ENCODE results near the gene NSMCE3.
A peak's percentile ranks its signal among the peaks of the same experiment; 100 is the strongest.

Gene NSMCE3

DNA sequence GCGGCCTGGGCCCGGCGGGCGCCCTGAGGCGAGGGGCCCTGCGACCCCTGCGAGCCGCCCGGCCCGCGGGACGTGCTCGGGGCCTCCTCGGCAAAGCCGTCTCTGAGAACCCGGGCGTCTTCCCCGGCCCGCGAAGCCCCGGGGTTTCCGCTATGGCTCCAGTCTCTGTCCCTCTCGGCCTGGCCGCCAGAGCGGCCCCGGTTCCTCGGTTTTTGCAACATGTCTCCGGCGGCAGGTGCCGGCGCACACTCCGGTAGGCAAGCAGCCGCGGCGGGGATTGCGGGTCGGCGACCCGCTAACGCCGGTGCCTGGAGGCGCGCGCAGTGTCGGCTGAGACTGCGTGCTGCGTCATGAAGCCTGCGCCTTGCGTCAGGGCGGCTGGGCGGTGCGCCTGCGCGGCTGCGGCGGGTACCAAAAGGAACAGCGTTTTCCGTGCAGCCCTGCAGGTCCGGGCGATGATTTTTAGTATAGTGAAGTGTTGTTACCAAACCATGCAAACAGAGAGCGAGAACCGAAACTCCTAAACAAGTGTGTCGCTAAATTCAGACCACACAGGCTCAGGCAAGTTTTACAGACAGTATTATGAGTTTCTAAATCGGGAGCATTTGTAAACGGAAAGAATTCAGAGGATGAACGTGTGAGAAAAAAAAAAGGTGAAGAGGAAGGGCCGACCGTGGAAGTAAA is at the start of gene NSMCE3:
NSMCE3 (minus strand) TSS at position 338 of the 684 bp plus-strand sequence; CDS start at position 221, 117 bp downstream.
- H3K27ac ChIP-seq (ENCODE audit: low read length): peak within 1 kb of the TSS; percentile 87
- H3K36me3 ChIP-seq (ENCODE audit: control insufficient read depth in 1 of 2, insufficient read depth in 2 of 2, low read length in 2 of 2): no peaks in the 10 kb centered on the region
- peak within 1 kb of the TSS; percentile 87 to 91 for H3K4me3 ChIP-seq (ENCODE audit: low read depth in 1 of 2, low read length in 2 of 2)
- no peaks in the 10 kb centered on the region for H3K27me3 ChIP-seq (ENCODE audit: low read depth, low read length)
- H3K4me1 ChIP-seq (ENCODE audit: control insufficient read depth in 1 of 2, insufficient read depth in 2 of 2, low read length in 2 of 2): peaks cover 0 to 30% of the 10 kb centered on the region in 2 donors
- H3K9me3 ChIP-seq (ENCODE audit: control insufficient read depth in 1 of 2, low read length in 2 of 2): no peaks in the 10 kb centered on the region

DNA sequence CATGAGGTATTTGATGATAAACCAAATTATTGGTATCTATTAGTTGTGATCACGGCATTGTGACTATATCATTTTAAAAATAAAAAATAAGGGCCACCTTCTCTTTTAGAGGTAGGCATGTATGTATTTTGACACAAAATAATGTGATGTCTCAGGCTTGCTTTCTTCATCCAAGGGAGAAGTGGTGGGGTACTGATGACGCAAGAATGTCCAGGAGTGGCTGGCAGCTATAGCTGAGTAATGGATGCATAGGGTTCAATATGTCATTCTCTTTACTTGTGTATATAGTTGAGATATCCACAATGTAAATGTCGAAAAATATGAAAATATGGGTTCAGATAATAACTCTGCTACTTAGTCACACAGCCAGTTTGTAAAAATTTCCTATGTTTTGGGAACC is 46.8 kb upstream of the NSMCE3 start:
- H3K27ac ChIP-seq (ENCODE audit: low read length): no peak overlapping the region
- H3K36me3 ChIP-seq (ENCODE audit: control insufficient read depth in 1 of 2, insufficient read depth in 2 of 2, low read length in 2 of 2): no peaks in the 10 kb centered on the region
- H3K4me3 ChIP-seq (ENCODE audit: low read depth in 1 of 2, low read length in 2 of 2): no peak overlapping the region
- H3K9me3 ChIP-seq (ENCODE audit: control insufficient read depth in 1 of 2, low read length in 2 of 2): no peaks in the 10 kb centered on the region
- no peaks in the 10 kb centered on the region for H3K4me1 ChIP-seq (ENCODE audit: control insufficient read depth in 1 of 2, insufficient read depth in 2 of 2, low read length in 2 of 2)
- H3K27me3 ChIP-seq (ENCODE audit: low read depth, low read length): no peaks in the 10 kb centered on the region

DNA sequence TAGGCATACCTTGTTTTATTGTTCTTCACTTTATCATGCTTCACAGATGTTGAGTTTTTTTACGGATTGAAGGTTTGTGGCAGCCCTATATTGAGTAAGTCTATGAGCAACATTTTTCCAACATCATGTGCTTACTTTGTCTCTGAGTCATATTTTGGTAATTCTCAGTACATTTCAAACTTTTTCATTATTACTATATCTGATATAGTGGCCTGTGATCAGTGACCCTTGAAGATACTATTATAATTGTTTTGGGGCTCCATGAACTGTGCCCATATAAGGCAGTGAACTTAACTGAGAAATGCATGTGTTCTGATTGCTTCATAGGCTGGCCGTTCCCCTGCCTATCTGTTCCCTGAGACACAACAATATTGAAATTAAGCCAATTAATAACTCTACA is 42.8 kb upstream of the NSMCE3 start:
- H3K4me1 ChIP-seq (ENCODE audit: control insufficient read depth in 1 of 2, insufficient read depth in 2 of 2, low read length in 2 of 2): no peaks in the 10 kb centered on the region
- H3K27me3 ChIP-seq (ENCODE audit: low read depth, low read length): no peaks in the 10 kb centered on the region
- H3K36me3 ChIP-seq (ENCODE audit: control insufficient read depth in 1 of 2, insufficient read depth in 2 of 2, low read length in 2 of 2): no peaks in the 10 kb centered on the region
- no peak overlapping the region for H3K27ac ChIP-seq (ENCODE audit: low read length)
- no peaks in the 10 kb centered on the region for H3K9me3 ChIP-seq (ENCODE audit: control insufficient read depth in 1 of 2, low read length in 2 of 2)
- H3K4me3 ChIP-seq (ENCODE audit: low read depth in 1 of 2, low read length in 2 of 2): no peak overlapping the region

DNA sequence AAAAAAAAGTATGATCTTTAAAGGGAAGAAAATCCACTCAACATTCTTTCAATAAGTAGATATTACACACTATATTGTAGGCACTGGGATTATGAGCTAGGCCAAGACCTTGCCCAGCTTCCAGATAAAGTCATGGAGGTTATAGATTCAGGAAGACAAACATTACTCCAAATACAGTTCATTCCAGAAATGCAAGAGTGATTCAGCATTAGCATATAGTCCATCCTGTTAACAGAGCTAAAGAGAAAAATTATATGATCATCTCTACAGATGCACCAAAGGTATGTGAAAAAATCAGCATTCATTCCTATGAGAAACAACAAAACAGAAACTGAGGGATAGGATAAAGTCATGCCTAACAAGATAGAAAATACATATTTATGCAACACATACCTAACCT is 42.1 kb upstream of the NSMCE3 start:
- Histone ChIP-seq H3K36me3 (ENCODE audit: control insufficient read depth in 1 of 2, insufficient read depth in 2 of 2, low read length in 2 of 2) (no peaks in the 10 kb centered on the region), H3K4me1 (ENCODE audit: control insufficient read depth in 1 of 2, insufficient read depth in 2 of 2, low read length in 2 of 2) (no peaks in the 10 kb centered on the region), H3K27me3 (ENCODE audit: low read depth, low read length) (no peaks in the 10 kb centered on the region), H3K4me3 (ENCODE audit: low read depth in 1 of 2, low read length in 2 of 2) (no peak overlapping the region), H3K27ac (ENCODE audit: low read length) (no peak overlapping the region), H3K9me3 (ENCODE audit: control insufficient read depth in 1 of 2, low read length in 2 of 2) (no peaks in the 10 kb centered on the region)

DNA sequence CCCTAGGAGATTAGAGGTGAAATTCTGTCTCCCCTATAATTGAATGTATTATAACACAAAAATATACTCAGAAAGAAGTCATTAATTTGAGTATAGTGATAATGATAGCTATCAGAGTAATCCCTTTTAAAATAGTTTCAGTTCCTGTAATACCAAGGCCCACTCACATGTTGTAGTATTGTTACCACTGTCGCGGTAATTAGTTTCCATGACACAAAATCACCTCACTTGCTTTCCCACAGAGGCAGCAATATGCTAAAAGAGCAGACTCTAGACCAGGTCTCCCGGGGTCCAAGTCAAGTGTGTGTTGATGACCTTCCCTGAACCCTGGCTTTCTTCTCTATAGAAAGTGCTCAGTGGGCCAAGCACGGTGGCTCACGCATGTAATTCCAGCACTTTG is 39.5 kb upstream of the NSMCE3 start:
- H3K4me1 ChIP-seq (ENCODE audit: control insufficient read depth in 1 of 2, insufficient read depth in 2 of 2, low read length in 2 of 2): no peaks in the 10 kb centered on the region

DNA sequence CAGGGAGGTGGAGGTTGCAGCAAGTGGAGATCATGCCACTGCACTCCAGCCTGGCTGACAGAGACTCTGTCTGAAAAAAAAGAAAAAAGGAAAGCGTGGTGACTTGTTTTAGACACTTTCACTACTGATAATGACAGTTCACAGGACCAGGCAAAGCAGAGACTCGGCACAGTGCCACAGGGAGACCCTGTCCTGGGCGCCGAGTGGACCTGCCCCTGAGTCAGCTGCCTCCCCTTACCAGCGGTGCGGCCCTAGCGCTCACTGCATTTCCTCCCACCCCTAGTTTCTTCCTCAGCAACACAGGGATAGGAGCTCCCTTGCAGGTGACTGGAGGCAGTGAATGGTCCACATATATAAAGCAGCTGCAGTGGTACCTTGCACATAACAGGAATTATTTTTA is 38.7 kb upstream of the NSMCE3 start:
- H3K36me3 ChIP-seq (ENCODE audit: control insufficient read depth in 1 of 2, insufficient read depth in 2 of 2, low read length in 2 of 2): no peaks in the 10 kb centered on the region
- no peaks in the 10 kb centered on the region for H3K4me1 ChIP-seq (ENCODE audit: control insufficient read depth in 1 of 2, insufficient read depth in 2 of 2, low read length in 2 of 2)
- no peaks in the 10 kb centered on the region for H3K27me3 ChIP-seq (ENCODE audit: low read depth, low read length)
- no peak overlapping the region for H3K27ac ChIP-seq (ENCODE audit: low read length)
- H3K9me3 ChIP-seq (ENCODE audit: control insufficient read depth in 1 of 2, low read length in 2 of 2): no peaks in the 10 kb centered on the region
- no peak overlapping the region for H3K4me3 ChIP-seq (ENCODE audit: low read depth in 1 of 2, low read length in 2 of 2)

More for the DNA sequence above, 39.5 kb upstream of the NSMCE3 start:
- Histone ChIP-seq H3K27ac (ENCODE audit: low read length) (no peak overlapping the region), H3K27me3 (ENCODE audit: low read depth, low read length) (no peaks in the 10 kb centered on the region), H3K9me3 (ENCODE audit: control insufficient read depth in 1 of 2, low read length in 2 of 2) (no peaks in the 10 kb centered on the region), H3K36me3 (ENCODE audit: control insufficient read depth in 1 of 2, insufficient read depth in 2 of 2, low read length in 2 of 2) (no peaks in the 10 kb centered on the region), H3K4me3 (ENCODE audit: low read depth in 1 of 2, low read length in 2 of 2) (no peak overlapping the region)

DNA sequence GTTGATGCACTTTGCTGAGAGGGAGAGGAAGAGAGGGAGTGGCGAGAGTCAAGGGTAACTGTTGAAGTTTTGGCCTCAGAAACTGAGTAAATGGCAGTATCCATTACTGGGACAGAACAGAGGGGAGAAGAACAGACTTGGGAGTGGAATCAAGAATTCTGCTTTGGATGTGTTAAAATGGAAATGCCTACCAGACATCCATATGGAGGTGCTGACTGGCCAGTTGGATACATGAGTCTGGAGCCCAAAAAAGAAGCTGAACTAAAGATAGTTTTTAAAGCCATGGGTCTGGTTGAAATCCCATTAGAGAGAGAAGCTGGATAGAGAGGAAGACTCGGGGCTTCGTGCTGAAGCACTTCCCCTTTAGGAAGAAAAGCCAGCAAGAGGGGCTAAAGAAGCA is 35.9 kb upstream of the NSMCE3 start:
- Histone ChIP-seq H3K9me3 (ENCODE audit: control insufficient read depth in 1 of 2, low read length in 2 of 2) (no peaks in the 10 kb centered on the region), H3K4me1 (ENCODE audit: control insufficient read depth in 1 of 2, insufficient read depth in 2 of 2, low read length in 2 of 2) (no peaks in the 10 kb centered on the region), H3K36me3 (ENCODE audit: control insufficient read depth in 1 of 2, insufficient read depth in 2 of 2, low read length in 2 of 2) (no peaks in the 10 kb centered on the region), H3K27me3 (ENCODE audit: low read depth, low read length) (no peaks in the 10 kb centered on the region), H3K4me3 (ENCODE audit: low read depth in 1 of 2, low read length in 2 of 2) (no peak overlapping the region), H3K27ac (ENCODE audit: low read length) (no peak overlapping the region)

DNA sequence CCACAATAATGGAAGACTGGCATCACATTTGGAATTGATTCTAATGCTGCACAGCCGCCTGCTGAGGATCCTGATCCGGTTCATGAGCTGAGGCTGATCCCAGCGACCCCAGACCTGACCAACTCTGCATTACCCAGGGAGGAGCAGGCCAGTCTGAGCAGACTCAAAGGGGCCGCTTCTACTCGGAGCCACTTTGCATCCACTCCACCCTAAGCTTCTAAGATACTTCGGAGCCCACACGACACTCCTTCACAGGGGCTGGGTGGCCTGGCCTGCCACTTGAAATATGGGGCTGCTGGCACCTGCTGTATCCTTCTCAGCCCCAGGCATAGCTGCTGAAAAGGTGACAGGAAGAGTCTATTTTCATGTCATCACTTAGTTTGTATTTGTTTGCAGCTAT is 33.2 kb upstream of the NSMCE3 start:
- H3K27me3 ChIP-seq (ENCODE audit: low read depth, low read length): no peaks in the 10 kb centered on the region
- no peak overlapping the region for H3K4me3 ChIP-seq (ENCODE audit: low read depth in 1 of 2, low read length in 2 of 2)
- H3K4me1 ChIP-seq (ENCODE audit: control insufficient read depth in 1 of 2, insufficient read depth in 2 of 2, low read length in 2 of 2): no peaks in the 10 kb centered on the region
- H3K27ac ChIP-seq (ENCODE audit: low read length): no peak overlapping the region
- no peaks in the 10 kb centered on the region for H3K9me3 ChIP-seq (ENCODE audit: control insufficient read depth in 1 of 2, low read length in 2 of 2)
- H3K36me3 ChIP-seq (ENCODE audit: control insufficient read depth in 1 of 2, insufficient read depth in 2 of 2, low read length in 2 of 2): no peaks in the 10 kb centered on the region

DNA sequence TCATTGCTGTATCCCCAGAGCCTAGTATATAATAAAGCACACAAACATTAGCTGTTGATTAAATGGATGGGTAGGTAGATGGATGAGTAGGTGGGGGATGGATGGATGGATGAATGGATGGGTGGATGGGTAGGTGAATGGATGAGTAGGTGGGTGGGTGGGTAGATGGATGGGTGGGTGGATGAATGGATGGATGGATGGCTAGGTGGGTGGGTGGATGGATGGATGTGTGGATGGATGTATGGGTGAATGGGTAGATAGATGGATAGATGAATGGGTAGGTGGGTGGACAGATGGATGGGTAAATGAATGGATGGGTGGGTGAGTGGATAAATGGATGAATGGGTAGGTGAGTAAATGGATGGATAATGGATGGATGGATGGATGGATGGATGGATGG is 30.2 kb upstream of the NSMCE3 start:
- Histone ChIP-seq H3K9me3 (ENCODE audit: control insufficient read depth in 1 of 2, low read length in 2 of 2) (no peaks in the 10 kb centered on the region), H3K4me3 (ENCODE audit: low read depth in 1 of 2, low read length in 2 of 2) (no peak overlapping the region), H3K27me3 (ENCODE audit: low read depth, low read length) (no peaks in the 10 kb centered on the region), H3K4me1 (ENCODE audit: control insufficient read depth in 1 of 2, insufficient read depth in 2 of 2, low read length in 2 of 2) (no peaks in the 10 kb centered on the region), H3K27ac (ENCODE audit: low read length) (no peak overlapping the region), H3K36me3 (ENCODE audit: control insufficient read depth in 1 of 2, insufficient read depth in 2 of 2, low read length in 2 of 2) (no peaks in the 10 kb centered on the region)

DNA sequence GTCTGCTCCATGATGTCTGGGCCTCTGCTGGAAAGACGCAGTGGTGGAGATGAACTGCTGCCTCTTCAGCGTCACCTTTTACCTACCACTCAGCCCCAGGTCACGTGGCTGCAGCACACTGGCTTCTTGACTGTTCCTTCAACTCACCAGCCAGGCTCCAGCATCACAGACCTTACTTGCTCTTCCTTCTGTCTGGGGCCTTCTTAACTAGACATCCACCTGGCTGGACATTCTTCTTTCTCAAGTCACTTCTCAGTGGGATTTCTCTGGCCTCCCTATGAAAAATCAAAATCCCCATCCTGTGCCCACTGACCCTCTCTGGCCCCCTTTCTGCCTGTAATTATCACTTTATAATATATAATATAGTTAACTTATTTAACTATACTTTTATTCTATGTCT is 29.7 kb upstream of the NSMCE3 start:
- Histone ChIP-seq H3K27me3 (ENCODE audit: low read depth, low read length) (no peaks in the 10 kb centered on the region), H3K4me1 (ENCODE audit: control insufficient read depth in 1 of 2, insufficient read depth in 2 of 2, low read length in 2 of 2) (no peaks in the 10 kb centered on the region), H3K27ac (ENCODE audit: low read length) (no peak overlapping the region), H3K9me3 (ENCODE audit: control insufficient read depth in 1 of 2, low read length in 2 of 2) (no peaks in the 10 kb centered on the region), H3K4me3 (ENCODE audit: low read depth in 1 of 2, low read length in 2 of 2) (no peak overlapping the region), H3K36me3 (ENCODE audit: control insufficient read depth in 1 of 2, insufficient read depth in 2 of 2, low read length in 2 of 2) (no peaks in the 10 kb centered on the region)

DNA sequence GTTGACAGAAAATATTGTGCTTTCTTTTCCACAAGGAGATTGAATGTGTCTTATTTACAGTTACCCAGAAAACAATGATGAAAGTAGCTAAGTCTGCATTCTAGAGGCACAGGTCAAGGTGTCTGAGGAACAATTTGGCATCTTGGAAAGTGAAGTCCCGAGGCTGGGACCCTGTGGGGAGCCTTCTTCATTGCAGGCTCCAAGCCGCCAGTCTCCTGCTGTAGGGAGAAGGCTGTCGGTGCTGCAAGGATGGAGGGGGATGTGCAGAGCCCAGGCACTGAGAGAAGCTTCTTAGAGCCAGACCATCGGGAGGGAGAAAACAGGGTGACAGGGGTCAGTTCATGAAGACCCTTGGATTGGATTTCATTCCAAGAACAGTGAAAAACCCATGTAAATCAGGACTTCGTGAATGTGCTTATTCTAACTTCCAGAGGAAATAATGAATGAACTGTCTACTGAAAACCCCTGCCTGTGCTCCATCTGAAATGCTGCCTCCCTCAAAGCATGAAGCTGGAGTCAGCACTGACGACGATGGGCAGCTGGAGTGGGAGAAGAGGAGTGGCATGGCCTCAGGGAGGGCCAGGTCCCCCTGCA is 25.2 kb upstream of the NSMCE3 start:
- Histone ChIP-seq H3K27ac (ENCODE audit: low read length) (no peak overlapping the region), H3K4me1 (ENCODE audit: control insufficient read depth in 1 of 2, insufficient read depth in 2 of 2, low read length in 2 of 2) (no peaks in the 10 kb centered on the region), H3K27me3 (ENCODE audit: low read depth, low read length) (no peaks in the 10 kb centered on the region), H3K36me3 (ENCODE audit: control insufficient read depth in 1 of 2, insufficient read depth in 2 of 2, low read length in 2 of 2) (no peaks in the 10 kb centered on the region), H3K9me3 (ENCODE audit: control insufficient read depth in 1 of 2, low read length in 2 of 2) (no peaks in the 10 kb centered on the region), H3K4me3 (ENCODE audit: low read depth in 1 of 2, low read length in 2 of 2) (no peak overlapping the region)
